HL-60/S4 treated with phorbol 12-myristate 13-acetate at 8.2 ng/mL for 4 days and 3 days (cell line): ENCODE measurements around the gene NOXA1.

Source experiments
- in situ Hi-C: fragments of 300-500 bp; cut with MboI; formaldehyde crosslinking; loops from 2 replicates; pipeline ENCODE4 v1.15.0; 2022; ENCODE audit warnings: low sequenced_read_pairs

NOXA1 gene

DNA sequence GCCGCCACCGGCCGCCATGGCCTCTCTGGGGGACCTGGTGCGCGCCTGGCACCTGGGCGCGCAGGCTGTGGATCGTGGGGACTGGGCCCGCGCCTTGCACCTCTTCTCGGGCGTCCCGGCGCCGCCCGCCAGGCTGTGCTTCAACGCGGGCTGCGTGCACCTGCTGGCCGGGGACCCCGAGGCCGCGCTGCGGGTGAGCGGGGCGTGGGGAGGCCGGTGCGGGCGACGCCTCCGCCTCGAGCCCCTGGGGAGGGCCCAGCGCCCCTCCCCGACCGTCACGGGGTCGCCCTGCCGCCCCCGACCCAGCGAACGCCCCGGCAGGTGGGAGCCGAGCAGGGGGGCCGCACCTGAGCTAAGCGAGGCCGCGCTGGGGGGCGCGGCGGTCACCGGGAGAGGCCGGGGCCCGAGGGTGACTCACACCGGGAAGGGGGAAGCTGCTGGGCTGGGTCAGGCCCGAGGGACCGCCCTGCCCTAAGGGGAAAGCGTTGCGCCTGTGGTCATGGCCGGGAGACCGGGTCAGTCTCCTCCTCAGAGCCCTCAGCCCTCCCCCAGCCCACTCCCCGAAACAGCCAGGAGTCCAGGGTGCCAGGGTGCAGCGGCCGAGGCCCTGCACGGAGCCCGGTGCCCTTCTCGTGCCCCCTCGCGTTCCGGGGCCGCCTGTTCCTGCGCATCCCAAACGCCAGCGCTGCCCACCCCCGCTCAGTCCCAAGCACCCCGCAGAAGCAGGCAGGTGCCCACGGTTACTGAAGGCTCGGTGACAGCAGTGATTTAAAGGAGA, 510 bp downstream of the NOXA1 start:
- in situ Hi-C loops: no loop called here

DNA sequence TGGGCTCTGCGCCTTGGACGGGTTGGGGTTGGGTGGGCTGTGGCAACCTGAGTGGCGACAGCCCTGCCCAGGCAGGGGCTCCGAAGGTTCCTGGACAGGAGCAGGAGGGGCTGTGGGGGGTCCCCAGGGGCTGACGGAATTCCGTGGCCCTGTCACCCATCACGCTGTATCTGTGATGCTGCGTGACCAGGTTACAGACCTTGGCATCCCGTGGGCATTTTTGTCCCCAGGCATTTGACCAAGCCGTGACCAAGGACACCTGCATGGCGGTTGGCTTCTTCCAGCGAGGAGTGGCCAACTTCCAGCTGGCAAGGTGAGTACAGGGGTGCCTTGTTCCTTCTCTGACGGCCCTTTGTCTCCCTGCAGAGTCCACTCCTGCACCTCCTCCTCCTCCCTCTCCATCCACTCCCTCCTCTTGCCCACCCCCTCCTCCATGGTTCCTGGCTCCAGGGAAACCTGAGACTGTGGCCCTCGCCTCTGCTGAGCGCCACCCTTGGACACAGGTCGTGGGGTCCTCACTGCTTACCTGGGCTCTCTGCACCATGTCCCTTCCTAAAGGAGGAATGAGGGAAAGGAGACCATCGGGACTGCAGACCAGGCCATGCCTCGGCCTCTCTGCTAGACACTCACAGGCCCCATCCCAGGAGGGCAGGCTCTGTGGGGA, 3.0 kb downstream of the NOXA1 start:
- in situ Hi-C loops: no loop called here

DNA sequence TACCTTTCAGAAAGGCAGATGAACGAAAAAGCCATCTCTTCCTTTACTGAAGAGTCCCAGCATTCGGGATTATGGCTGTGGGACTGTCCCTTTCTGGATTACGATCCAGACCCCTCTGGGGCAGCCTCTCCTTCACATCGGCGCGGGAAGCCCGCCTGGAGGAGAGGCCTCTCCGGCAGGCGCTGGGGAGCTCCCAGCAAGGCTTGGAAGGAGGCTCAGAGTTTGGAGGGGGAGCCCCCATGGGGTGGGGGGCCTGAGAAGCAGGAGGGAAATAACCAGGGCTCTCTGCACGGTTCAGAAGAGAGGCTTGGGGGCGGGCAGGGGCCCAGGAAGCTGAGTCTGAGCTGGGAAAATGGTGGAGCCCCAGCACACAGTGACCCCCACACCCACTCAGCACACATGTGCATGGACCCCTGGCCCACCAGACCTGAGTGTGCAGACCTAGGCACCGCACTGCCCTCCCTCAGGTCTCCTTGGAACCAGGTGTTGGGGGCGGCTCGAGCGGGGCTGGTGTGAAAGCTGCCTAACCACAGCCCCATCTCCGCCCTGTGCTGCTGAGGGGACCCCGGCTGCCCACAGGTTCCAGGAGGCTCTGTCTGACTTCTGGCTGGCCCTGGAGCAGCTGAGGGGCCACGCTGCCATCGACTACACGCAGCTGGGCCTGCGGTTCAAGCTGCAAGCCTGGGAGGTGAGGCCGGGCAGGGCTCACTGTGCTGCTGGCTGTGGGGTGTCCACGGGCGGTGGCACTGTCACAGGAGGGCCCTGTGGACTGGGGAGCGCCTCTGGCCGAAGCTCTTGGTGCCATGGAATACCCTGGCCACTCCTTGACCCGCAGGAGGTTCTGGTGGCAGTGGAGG, 4.5 kb downstream of the NOXA1 start:
- in situ Hi-C loops: no loop called here

DNA sequence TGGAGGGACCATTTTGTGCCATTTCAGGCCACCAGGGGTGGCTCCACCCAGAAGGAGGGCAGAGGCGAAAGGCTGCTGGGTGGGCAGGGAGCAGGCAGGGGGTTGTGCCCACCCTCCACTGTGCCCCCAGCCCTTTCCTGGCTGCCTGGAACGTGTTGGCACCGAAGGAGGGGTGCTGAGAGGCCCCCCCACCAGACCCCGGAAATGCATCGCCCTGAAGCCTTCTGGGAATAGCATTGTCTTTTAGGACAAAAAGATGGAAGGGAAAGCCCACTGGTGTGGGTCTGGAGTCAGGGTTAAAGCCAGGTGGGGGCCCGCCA, 5.1 kb downstream of the NOXA1 start:
- in situ Hi-C loops: no loop called here

DNA sequence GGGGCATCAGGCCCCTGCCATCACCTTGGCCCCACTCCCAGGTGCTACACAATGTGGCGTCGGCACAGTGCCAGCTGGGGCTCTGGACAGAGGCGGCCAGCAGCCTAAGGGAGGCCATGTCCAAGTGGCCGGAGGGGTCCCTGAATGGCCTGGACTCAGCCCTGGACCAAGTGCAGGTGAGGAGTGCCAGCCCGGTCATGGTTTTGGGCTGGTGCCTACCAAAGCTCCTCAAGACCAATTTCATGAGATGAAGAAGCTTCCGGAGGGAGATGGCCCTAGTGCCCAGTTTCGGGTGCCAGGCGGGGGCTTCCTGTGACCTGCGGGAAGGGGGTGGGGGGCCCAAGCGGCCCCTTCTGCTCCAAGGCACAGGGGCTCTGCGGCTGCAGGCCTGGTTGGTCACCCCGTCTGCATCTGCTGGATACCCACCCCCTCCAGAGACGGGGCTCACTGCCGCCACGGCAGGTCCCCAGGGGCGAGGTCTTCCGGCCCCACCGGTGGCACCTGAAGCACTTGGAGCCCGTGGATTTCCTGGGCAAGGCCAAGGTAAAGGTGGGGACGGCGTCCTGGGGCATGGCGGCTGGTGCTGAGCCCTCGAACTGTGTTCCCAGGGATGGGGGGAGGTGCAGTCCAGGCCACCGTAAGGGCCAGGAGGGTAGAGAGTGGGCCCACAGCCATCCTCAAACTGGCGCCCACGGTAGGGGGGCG, 5.8 kb downstream of the NOXA1 start:
- in situ Hi-C loops: no loop called here

DNA sequence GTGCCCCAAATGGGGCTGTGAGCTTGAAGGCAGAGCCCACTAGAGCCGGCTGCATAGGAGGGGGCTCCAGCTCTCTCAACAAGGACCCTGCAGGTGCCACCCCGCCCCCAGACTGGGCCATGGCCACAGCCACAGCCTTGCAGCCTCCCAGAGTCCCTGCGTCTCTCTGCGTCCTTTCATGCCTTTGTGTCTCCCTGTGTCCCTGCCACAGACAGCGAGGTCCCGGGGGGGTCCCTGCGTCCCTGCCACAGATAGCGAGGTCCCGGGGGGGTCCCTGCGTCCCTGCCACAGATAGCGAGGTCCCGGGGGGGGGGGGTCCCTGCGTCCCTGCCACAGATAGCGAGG, 6.3 kb downstream of the NOXA1 start:
- in situ Hi-C loops: no loop called here

DNA sequence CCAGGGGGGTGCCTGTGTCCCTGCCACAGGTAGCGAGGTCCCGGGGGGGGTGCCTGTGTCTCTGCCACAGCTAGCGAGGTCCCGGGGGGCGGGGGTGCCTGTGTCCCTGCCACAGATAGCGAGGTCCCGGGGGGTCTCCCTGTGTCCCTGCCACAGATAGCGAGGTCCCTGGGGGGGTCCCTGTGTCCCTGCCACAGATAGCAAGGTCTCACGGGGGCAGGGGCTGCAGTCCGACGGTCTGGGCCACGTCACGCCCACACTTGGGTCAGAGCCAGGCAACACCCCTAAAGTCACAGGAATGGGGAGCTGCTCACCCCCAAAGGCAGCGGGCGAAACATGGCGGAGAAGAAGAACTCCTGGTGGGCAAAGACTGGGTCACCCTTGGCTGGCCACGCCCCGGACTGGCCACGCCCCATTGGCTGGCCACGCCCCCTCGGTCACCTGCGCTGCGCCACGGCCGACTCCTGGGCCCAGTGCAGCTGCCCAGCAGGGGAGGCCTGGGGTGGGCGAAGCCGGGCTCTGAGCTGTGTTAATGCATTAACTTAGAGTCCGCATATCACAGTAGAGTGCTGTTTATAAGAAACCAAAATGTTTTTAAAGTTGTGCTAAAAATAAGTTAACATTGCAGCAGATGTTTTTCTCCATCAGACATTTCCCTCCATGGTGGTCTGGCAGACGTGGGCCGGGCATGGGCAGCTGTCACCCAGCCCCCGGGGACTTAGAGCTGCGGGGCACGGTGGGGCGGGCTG, 7.0 kb downstream of the NOXA1 start:
- in situ Hi-C loops: no loop called here

DNA sequence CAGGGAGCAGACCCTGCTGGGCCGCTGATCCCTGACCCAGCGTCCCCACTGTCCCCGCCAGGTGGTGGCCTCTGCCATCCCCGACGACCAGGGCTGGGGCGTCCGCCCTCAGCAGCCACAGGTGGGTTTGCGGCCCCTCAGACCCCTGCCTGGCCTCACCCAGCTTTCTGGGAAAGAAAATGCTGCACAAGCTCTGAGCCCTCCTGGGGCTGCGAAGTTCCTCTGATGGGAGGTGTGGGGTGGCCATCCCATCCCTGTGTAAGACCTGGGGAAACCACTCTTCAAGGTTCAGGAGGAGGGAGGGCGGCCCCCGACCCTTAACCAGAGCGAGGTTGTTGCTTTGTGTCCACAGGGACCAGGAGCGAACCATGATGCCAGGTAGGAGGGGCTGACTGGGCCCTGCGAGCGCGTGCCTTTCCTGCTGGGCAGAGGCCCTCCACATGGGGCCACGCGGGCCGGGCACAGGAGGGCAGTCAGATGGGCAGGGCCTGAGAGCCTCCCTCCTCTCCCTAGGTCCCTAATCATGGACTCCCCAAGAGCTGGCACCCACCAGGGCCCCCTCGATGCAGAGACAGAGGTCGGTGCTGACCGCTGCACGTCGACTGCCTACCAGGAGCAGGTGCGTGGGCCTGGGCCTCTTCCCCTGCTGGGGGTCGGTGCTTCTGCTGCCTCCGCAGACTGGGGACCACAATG, 7.7 kb downstream of the NOXA1 start:
- in situ Hi-C loops: no loop called here

DNA sequence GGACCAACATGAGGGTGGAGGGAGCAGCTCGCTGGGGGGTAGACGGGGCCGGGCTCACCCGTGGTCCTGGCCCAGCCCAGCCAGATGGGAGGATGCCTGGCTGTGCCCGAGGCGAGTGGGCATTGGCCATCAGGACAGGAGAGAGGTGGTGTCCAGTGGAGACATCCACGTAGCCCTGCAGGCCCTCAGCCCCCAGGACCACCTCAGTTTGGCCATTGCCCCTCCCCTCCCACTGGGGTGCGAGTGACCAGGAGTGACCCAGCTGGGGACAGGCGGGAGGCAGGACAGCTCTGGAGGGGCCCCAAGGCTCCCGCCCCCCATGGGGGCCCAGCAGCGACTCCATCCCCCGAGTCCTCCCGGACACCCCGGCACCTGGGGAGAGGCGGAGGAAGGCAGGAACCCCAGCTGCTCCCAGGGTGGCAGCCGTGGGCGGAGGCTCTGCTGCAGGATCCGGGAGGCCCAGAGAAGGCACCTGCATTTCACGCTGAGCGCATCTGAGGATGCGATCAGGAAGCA, 8.3 kb downstream of the NOXA1 start:
- in situ Hi-C loops: no loop called here

DNA sequence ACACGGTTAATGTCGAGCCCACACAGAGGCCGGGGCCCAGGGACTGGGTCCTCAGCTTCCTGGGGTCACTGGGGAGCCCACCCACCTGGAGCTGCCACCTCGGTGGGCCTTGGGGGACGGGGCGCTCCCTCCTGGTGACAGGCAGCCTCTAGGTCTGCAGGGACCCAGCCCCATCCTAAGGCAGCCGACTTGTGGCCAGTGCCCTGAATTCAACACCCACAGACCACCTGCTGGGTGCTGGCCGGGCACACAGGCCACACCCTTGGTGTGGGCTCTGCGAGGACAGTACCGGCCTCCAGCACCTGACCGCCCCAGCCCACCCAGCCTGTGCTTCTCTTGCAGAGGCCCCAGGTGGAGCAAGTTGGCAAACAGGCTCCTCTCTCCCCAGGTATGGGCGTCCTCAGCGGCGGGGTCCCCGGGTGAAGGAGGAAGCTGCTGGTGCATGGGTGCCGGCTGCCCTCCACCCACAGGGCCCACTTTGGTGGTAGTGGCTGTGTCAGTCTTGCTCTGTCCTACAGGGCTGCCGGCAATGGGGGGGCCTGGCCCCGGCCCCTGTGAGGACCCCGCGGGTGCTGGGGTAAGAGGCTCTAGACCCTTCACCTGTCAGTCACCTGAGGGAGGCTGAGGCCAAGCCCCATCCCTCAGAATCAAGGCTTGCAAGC, 9.6 kb downstream of the NOXA1 start:
- in situ Hi-C loops: no loop called here

DNA sequence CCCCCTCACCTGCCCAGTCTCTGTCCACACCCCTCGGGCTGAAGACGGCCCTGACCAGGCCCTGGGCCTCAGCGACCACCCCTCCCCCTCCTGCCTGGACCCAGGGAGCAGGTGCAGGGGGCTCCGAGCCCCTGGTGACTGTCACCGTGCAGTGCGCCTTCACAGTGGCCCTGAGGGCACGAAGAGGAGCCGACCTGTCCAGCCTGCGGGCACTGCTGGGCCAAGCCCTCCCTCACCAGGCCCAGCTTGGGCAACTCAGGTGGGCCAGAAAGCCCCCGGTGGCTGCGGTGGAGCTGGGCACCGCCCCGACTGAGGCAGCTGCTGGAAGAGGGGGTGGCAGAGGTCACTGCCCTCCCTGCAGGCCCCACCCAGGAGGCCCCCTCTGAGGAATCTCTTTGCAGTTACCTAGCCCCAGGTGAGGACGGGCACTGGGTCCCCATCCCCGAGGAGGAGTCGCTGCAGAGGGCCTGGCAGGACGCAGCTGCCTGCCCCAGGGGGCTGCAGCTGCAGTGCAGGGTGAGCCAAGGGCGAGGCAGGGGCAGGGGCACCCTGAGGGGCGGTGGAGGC, 10.2 kb downstream of the NOXA1 start:
- in situ Hi-C loops: no loop called here

DNA sequence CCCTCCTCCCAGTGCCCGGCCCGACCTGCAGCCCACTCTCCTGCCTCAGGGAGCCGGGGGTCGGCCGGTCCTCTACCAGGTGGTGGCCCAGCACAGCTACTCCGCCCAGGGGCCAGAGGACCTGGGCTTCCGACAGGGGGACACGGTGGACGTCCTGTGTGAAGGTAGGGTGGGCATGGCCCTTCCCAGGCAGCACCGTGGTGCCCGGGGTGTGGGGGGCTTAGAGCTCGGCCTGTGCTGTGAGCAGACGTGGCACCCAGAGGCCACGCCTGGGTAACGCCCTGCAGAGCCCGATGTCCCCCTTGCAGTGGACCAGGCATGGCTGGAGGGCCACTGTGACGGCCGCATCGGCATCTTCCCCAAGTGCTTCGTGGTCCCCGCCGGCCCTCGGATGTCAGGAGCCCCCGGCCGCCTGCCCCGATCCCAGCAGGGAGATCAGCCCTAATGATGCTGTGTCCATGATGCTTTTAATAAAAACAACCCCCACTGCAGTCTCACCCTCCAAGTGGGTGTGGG, 10.8 kb downstream of the NOXA1 start:
- in situ Hi-C loops: no loop called here

DNA sequence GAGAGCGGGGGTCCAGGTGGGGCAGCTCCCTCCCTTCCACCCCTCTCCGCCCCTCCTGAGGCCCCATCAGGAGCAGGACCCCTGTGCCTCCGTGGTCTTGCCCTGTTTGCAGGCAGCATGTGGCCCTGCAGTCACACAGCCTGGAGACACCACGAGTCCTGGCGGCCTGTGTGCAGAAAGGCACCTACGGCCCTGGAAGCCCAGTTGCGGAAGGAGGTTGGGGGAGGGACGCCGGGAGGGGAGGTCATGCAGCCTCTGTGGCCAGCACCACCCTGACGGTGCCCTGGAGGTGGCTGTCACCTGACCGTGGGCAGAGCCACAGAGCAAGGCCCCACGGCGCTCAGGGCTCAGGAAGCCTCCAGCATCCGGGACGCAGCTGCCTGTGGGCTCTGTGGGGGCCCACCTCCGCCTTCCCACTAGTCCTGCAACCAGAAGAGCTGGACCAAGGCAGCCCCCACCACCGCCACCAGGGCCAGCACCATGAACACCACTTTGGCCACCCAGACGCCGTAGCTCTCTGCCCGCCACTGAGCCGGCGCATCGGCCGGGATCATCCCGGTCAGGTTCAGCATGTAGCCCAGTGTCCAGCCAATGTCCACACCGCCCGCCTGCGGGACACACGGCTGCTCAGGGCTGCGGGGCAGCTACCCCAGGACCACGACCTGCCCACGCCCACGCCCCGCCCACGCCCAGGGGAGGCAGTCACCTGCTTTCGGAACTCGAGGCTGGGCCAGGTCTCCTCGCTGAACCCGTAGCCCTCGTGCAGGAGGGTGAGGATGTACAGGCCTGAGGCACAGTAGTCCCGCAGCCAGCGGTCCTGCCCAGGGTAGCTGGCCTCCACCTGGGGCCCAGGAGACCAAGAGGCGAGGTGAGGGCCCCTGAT, 11.5 kb downstream of the NOXA1 start:
- in situ Hi-C loops: no loop called here

DNA sequence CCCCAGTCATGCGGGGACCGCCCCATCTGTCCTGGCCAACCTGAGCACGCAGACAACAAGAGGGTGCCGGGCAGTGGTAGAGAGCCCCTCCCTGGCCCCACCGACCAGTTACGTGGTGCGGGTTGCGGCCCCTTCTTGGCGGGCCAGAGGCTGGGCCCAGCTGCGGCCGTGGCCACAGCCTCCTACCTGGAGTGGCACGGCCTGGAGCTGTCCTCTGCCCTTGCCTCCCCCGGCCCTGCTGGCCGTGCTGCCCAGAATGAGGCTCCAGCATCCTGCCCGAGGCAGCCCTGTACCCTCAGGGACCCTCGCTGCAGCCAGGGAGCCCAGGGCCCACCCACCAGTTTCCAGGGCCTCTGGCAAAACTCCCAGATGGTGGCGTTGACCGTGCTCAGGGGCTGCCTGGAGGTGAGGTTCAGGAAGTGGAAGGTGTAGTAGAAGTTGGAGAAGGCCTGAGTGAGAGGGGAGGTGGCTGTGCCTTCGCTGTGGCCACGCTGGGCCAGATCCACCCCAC, 12.2 kb downstream of the NOXA1 start:
- in situ Hi-C loops: no loop called here

DNA sequence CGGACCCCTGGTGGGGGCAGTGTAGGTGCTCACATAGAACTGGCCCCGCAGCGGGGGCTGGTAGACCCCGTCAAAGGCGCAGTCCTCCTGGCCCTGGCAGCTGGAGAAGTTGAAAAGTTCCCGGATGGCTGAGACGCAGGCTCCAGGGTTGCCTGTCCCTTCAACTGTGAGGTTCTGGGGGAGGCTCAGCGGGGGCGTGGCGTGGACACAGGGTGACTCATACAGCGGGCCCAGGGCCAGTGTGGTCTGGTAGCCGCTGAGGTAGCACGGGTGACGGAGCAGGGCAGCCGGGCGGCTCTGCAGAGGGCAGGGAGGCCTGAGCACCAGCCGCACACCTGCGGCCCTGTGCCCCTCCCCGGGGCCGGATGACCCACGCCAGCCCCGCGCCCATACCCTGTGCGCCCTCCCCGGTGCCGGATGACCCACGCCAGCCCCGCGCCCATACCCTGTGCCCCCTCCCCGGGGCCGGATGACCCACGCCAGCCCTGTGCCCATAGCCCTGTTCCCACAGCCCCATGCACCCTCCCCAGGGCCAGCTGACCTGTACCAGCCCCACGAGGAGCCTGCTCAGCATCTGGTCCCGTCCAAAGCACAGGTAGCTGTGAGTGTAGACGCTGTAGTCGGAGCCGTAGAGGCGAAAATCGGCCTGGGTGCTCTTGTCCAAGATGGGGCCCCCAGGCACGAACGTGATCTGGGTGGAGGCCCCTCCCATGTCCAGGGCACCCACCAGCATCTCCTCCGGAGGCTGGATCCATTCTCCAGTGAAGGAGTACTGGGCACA, 13.0 kb downstream of the NOXA1 start:
- in situ Hi-C loops: no loop called here

DNA sequence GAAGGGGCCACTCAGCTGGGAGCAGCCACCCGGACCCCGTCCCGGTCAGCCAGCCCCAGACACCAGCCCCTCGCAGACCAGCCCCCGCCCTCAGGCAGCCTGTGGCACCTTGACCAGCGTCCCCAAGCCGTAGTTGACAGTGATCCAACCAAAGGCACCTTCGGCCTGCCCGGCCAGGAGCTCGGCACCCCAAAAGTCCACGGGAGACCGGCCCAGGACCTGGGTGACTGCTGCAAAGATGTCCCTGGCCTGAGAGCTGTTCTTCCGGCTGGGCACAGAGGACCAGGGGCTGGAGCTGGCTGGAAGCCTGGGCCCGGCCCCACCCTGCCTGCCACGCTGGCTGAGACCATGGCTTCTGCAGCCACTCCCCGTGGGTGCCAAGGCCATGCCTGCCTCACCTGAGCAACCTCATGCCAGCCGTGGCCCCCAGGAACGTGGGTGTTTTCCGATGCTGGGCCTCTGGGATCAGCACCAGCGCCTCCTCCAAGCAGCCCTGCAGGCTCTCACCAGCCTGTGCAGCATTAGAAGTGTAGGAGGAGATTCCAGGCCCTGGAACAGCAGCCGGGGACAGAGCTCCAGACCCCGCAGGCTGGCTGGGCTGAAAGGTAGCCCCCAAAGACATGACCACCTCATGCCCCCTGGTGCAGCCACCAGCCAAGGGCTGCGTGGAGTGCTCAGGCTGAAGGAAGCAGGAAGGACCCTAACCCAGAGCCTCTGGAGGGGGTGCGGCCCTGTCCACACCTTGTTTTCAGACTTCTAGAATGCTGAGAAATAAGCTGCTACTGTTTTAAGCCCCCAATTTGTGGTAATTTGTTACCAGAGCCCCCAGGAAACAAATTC, 13.8 kb downstream of the NOXA1 start:
- in situ Hi-C loops: no loop called here
